Ramos (cell line): Measurements from ENCODE around the gene MAGI2.
"Not testable (repeated sequence)": the region's sequence is repeated elsewhere in the genome, so short reads cannot be mapped to it uniquely, and the experiment has no call there.

Experiments
- in situ Hi-C: fragments of 300-500 bp; cut with MboI; formaldehyde crosslinking; loops from one replicate; pipeline ENCODE4 v1.14.3; 2022; ENCODE audit warnings: low sequenced_read_pairs; ENCODE audit not compliant: unreplicated experiment

Gene MAGI2

GRCh38 chr7:79452032-79452494 is 1.4 kb downstream of the MAGI2 start:
- in situ Hi-C loops = no loop called here

- in situ Hi-C loops = no loop called here
These were observed 1.9 kb downstream of the MAGI2 start for GRCh38 chr7:79451580-79451979.

GRCh38 chr7:79442766-79443165 is 10.7 kb downstream of the MAGI2 start:
- in situ Hi-C loops = not testable (repeated sequence)

DNA sequence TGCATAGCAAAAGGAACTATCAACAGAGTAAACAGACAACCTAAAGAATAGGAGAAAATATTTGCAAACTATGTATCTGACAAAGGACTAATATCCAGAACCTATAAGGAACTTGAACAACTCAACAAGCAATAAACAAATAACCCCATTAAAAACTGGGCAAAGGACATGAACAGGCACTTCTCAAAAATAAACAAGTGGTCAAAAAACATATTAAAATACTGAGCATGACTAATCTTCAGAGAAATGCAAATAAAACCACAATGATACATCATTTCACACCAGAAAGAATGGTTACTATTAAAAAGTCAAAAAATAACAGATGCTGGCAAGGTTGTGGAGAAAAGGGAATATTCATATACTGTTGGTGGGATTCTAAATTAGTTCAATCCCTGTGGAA is 17.1 kb downstream of the MAGI2 start:
- in situ Hi-C loops = no loop called here

- in situ Hi-C loops = no loop called here
These were observed 18.6 kb downstream of the MAGI2 start for GRCh38 chr7:79434867-79435266.

DNA sequence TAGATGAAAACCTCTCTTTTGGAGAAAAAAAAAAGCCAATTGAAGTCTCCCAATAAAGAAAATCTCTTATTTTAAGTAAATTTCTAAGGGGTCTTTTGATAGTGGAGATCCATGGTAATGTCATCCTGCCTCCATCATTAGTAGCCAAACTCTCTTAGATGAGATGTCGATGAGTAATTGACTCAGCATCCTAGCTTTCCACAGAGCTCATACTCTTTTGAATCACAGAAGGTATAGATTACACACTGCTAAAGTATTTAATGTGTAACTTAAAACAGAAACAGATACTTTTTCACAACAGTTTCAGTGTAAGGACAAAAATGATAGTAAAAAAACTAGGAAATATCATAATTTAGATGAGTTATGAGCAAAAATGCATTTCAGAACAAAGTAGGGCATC is 19.4 kb downstream of the MAGI2 start:
- in situ Hi-C loops = no loop called here

GRCh38 chr7:79430391-79430790 is 23.1 kb downstream of the MAGI2 start:
- in situ Hi-C loops = no loop called here

GRCh38 chr7:79425665-79426064 is 27.8 kb downstream of the MAGI2 start:
- in situ Hi-C loops = no loop called here

DNA sequence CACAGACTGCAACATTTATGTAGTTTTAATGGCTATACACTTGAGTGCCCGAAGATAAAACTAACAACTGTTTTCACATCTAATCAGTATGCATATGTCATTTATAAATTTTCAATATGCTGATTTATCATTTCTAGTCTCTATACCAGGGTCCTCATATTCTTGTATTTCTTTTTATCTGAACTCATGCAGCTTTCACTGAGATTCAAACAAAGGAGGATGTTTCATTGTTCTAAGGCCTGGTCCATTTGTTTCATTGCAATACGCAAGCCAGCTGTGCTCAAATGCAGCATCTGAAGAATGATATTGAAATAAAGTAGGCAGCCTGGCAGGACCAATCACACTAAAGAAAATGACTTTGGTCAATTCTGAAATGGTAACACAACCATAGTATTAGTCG is 31.7 kb downstream of the MAGI2 start:
- in situ Hi-C loops = no loop called here

- in situ Hi-C loops = no loop called here
These were observed 33.0 kb downstream of the MAGI2 start for GRCh38 chr7:79420464-79420863.

DNA sequence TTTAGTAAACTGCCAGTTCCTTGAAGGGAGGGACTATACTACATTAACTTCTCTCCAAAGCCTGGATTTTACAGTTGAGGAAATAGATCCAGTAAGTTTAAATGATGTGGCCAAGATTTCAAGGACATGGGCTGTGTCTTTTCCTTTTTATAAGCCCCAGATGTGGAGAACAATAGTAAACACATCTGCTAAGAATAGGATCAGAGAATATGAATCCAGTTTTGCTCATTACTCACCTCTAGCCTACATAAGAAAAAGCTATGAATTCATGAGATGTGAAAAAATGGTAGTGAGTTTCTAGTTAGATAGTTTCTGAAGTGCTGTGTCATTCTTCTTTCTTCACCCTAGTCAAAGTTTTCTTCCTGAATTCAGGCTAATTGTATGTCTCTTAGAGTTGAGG is 38.6 kb downstream of the MAGI2 start:
- in situ Hi-C loops = no loop called here

GRCh38 chr7:79412915-79413314 is 40.6 kb downstream of the MAGI2 start:
- in situ Hi-C loops = no loop called here

GRCh38 chr7:79412438-79412837 is 41.0 kb downstream of the MAGI2 start:
- in situ Hi-C loops = no loop called here

- in situ Hi-C loops = no loop called here
These were observed 43.1 kb downstream of the MAGI2 start for GRCh38 chr7:79410345-79410744.

DNA sequence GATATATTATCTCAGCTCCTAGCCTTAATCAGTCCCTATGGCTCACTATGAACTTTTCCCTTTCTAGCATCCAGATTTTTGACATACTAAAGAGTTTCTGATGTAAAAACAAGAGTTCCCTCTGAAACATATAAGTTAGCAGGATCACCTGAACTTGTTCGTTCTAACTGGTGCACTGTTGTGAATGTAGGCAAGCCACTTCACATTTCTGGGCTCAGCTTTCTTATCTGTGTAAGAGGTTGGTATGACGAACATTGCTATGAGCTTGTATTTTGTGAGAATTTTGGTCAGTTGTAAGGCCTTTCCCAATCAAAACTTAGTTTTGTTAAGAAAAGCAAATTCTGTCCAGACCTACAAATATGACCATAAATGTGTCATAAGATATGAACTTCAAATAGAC is 46.1 kb downstream of the MAGI2 start:
- in situ Hi-C loops = no loop called here

- in situ Hi-C loops = no loop called here
These were observed 47.1 kb downstream of the MAGI2 start for GRCh38 chr7:79406371-79406770.

- in situ Hi-C loops = no loop called here
These were observed 48.1 kb downstream of the MAGI2 start for GRCh38 chr7:79405368-79405767.

GRCh38 chr7:79403879-79404278 is 49.6 kb downstream of the MAGI2 start:
- in situ Hi-C loops = no loop called here

- in situ Hi-C loops = no loop called here
These were observed 50.0 kb downstream of the MAGI2 start for GRCh38 chr7:79403451-79403850.

DNA sequence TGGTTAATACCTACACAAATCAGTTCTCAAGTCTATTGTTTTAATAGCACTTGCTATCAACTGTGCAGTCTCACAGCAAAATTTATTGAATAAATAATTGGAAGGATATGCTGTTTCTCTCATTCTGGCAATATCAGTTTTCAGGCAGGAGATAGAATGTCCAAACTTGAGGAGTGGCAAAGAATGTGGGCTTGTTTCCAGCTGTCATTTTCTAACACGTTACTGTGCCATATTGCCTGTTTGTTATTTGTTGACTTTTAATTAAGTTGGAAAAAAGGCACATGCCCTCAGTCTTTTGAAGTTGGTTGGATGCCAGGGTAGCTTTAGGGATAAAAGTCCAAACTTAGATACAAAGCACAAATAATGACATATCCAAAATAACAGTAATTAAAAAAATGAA is 52.2 kb downstream of the MAGI2 start:
- in situ Hi-C loops = no loop called here

- in situ Hi-C loops = no loop called here
These were observed 53.2 kb downstream of the MAGI2 start for GRCh38 chr7:79400222-79400621.

DNA sequence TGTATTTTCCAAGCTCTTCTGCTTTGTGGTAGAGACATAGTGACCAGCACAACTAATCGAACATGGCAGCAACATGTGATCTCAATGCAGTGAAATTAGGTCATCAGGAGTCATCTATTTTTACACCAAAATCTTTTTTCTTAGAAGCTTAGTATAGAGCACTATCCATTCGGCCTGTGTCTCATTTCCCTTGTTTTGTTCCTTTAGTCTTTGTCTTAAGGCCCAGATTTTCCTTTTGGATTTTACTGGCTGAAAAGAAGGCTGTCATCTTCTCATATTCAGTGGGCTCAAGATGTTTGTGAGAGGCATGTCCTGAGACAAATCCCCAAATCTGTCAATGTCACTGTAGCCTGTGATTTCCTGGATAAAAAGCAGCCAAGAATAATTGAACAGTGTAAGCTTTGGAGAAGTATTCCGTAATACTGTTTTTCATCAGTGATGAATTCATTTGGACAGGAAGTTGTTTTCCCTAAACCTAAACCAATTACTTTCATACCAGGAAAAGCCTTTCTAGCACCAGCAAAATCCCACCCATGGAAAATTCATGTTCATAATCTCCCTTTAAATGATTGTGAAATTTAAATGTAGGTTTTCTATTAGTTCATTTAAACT is 55.2 kb downstream of the MAGI2 start:
- in situ Hi-C loops = no loop called here
